Spleen (tissue), 7 donors: ENCODE measurements around the gene ZNF329.

ENCODE experiments used
- POLR2A ChIP-seq, 3 donors: fragments of 450-650 bp; IDR thresholded peaks; one replicate each; pipeline ENCODE4 v1.5.1; 2017; ENCODE audit warnings: antibody characterized with exemption in 3 of 3, mild to moderate bottlenecking in 1 of 3
- POLR2AphosphoS5 ChIP-seq, 3 donors: sonication (generic); formaldehyde crosslinking; IDR thresholded peaks; one replicate each; pipeline ENCODE4 v1.5.1; 2017; ENCODE audit warnings: antibody characterized with exemption in 3 of 3
- TF ChIP-seq, protein P1 (sequence below), 11 experiments: fragments of 200-600 bp in 7 of 11; fragments of 450-650 bp in 4 of 11; sonication (generic) in 4 of 11; IDR thresholded peaks in 8 of 11; conservative IDR thresholded peaks in 3 of 11; 1 replicate in 7 of 11; 2 replicates in 4 of 11; pipeline versions ENCODE4 v1.4.0 to v1.8.0; 2016 to 2021; ENCODE audit warnings: antibody characterized with exemption in 11 of 11, inconsistent platforms in 4 of 11, mild to moderate bottlenecking in 1 of 11
- donor health status: DM: no; HTN: no; CAD: no; lungs with moderate emphysema.
- donor health status: DM: no; HTN: no; CAD: no.
- donor health status: DM: no; HTN: no; CAD: no.

- TF ChIP-seq, protein P1, sequence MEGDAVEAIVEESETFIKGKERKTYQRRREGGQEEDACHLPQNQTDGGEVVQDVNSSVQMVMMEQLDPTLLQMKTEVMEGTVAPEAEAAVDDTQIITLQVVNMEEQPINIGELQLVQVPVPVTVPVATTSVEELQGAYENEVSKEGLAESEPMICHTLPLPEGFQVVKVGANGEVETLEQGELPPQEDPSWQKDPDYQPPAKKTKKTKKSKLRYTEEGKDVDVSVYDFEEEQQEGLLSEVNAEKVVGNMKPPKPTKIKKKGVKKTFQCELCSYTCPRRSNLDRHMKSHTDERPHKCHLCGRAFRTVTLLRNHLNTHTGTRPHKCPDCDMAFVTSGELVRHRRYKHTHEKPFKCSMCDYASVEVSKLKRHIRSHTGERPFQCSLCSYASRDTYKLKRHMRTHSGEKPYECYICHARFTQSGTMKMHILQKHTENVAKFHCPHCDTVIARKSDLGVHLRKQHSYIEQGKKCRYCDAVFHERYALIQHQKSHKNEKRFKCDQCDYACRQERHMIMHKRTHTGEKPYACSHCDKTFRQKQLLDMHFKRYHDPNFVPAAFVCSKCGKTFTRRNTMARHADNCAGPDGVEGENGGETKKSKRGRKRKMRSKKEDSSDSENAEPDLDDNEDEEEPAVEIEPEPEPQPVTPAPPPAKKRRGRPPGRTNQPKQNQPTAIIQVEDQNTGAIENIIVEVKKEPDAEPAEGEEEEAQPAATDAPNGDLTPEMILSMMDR (IDR thresholded peaks at IDR 0.05 in 8 of 11, conservative IDR thresholded peaks at IDR 0.05 in 3 of 11): no peak
- TF ChIP-seq POLR2A (IDR thresholded peaks at IDR 0.05) (no peak), POLR2AphosphoS5 (IDR thresholded peaks at IDR 0.05) (peak in 1 of 3 donors; percentile 42)
Observed at GRCh38 chr19:58085348-58085875, 65.2 kb downstream of the ZNF329 start.
